ENCODE results near the gene OR52J3. TPM values are rescaled to one million over a fixed set of nuclear protein-coding genes. Genes with fewer than 3 reads are reported as not detected.

Gene OR52J3
- polyA plus RNA-seq, 1 donor (not counting 4 experiments of a cell fraction or from before 2014, with no cell fraction given) = not detected

DNA sequence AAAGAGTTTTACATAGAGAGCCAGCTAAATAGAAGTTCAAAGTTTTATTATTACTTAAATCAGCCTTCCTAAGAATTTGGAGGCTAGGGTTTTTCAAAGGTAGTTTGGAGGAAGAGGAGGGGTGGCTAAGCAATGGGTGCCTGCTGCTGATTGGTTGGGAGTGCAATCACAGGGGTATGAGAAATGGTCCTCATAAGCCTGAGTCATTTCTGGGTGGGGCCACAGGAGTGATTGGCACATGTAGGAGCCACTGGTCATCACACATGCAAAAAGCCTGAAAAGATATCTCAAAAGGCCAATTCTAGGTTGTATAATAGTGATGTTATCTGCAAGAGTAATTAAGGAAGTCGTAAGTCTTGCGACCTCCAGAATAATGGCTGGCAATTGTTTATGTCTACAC, 38.8 kb upstream of the OR52J3 start:
- no peak overlapping the region for H3K27ac ChIP-seq (ENCODE audit: control insufficient read depth, insufficient read depth, low read length)
- DNase-seq (ENCODE audit: low read depth, low spot score) (no peak), FAIRE-seq (no peak)
- peaks cover 4% of the 10 kb centered on the region for H3K4me1 ChIP-seq (ENCODE audit: control insufficient read depth, extremely low read depth, insufficient read depth, low read length)
- no peaks in the 10 kb centered on the region for H3K9me3 ChIP-seq (ENCODE audit: control insufficient read depth, low read depth, low read length)
- no peaks in the 10 kb centered on the region for H3K36me3 ChIP-seq (ENCODE audit: control insufficient read depth in 2 of 2, extremely low read depth in 1 of 2, insufficient read depth in 2 of 2, low read length in 2 of 2)
- no peak overlapping the region for H3K4me2 ChIP-seq (ENCODE audit: control insufficient read depth, extremely low read depth, insufficient read depth, low read depth, low read length)
- no peaks in the 10 kb centered on the region for H3K9me1 ChIP-seq (ENCODE audit: control insufficient read depth, extremely low read depth, insufficient read depth, low read length)
- H3K79me2 ChIP-seq (ENCODE audit: control insufficient read depth, insufficient read depth, low read length) = no peaks in the 10 kb centered on the region
- H3K9ac ChIP-seq (ENCODE audit: control insufficient read depth, extremely low read depth, insufficient read depth, low read length) = no peak overlapping the region
- no peaks in the 10 kb centered on the region for H3K27me3 ChIP-seq (ENCODE audit: control insufficient read depth, extremely low read depth, insufficient read depth, low read length)
- no peak overlapping the region for H2AFZ ChIP-seq (ENCODE audit: control insufficient read depth, low read length)
- TF ChIP-seq, protein P1, sequence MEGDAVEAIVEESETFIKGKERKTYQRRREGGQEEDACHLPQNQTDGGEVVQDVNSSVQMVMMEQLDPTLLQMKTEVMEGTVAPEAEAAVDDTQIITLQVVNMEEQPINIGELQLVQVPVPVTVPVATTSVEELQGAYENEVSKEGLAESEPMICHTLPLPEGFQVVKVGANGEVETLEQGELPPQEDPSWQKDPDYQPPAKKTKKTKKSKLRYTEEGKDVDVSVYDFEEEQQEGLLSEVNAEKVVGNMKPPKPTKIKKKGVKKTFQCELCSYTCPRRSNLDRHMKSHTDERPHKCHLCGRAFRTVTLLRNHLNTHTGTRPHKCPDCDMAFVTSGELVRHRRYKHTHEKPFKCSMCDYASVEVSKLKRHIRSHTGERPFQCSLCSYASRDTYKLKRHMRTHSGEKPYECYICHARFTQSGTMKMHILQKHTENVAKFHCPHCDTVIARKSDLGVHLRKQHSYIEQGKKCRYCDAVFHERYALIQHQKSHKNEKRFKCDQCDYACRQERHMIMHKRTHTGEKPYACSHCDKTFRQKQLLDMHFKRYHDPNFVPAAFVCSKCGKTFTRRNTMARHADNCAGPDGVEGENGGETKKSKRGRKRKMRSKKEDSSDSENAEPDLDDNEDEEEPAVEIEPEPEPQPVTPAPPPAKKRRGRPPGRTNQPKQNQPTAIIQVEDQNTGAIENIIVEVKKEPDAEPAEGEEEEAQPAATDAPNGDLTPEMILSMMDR (optimal IDR thresholded peaks at IDR 0.05 in 1 of 3, IDR thresholded peaks at IDR 0.05 in 1 of 3, conservative IDR thresholded peaks at IDR 0.05 in 1 of 3; ENCODE audit: extremely low read depth in 1 of 3, insufficient read depth in 2 of 3, low read length in 3 of 3) = no peak
- no peak for TF ChIP-seq EZH2 (IDR thresholded peaks at IDR 0.05; ENCODE audit: low read length)
- dilution Hi-C loops (cut with MboI; ENCODE audit: extremely low pct_ligation_motif_present, low sequenced_read_pairs) = no loop called here
- no peak overlapping the region for H3K4me3 ChIP-seq (ENCODE audit: control insufficient read depth in 2 of 3, extremely low read depth in 1 of 3, insufficient read depth in 2 of 3, low read depth in 1 of 3, low read length in 3 of 3)
- no peaks in the 10 kb centered on the region for H4K20me1 ChIP-seq (ENCODE audit: control insufficient read depth, extremely low read depth, insufficient read depth, low read length)

DNA sequence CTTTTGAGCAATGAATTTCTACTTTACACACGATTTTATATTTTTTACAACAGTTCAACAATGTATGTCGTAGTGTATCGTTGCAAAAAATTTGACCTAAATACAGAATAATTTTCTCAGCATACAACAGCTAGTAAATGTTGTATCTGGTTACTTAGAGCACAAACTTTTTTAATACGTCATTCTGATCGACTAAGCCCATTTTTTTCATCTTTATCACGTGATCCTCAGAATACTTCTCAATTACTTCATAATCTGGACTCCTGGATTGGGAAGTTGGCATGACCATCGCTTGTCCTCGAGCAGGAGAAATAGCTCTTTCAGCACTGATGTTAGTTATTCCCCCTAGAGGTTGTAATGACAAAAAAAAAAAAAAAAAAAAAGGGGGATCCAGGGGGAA, 35.1 kb upstream of the OR52J3 start:
- Histone ChIP-seq H3K27ac (ENCODE audit: control insufficient read depth, insufficient read depth, low read length) (no peak overlapping the region), H2AFZ (ENCODE audit: control insufficient read depth, low read length) (no peak overlapping the region), H3K4me2 (ENCODE audit: control insufficient read depth, extremely low read depth, insufficient read depth, low read depth, low read length) (no peak overlapping the region), H3K36me3 (ENCODE audit: control insufficient read depth in 2 of 2, extremely low read depth in 1 of 2, insufficient read depth in 2 of 2, low read length in 2 of 2) (no peaks in the 10 kb centered on the region), H3K9me3 (ENCODE audit: control insufficient read depth, low read depth, low read length) (no peaks in the 10 kb centered on the region), H3K4me1 (ENCODE audit: control insufficient read depth, extremely low read depth, insufficient read depth, low read length) (no peaks in the 10 kb centered on the region), H3K9ac (ENCODE audit: control insufficient read depth, extremely low read depth, insufficient read depth, low read length) (no peak overlapping the region), H3K79me2 (ENCODE audit: control insufficient read depth, insufficient read depth, low read length) (no peaks in the 10 kb centered on the region), H3K9me1 (ENCODE audit: control insufficient read depth, extremely low read depth, insufficient read depth, low read length) (no peaks in the 10 kb centered on the region), H3K27me3 (ENCODE audit: control insufficient read depth, extremely low read depth, insufficient read depth, low read length) (no peaks in the 10 kb centered on the region), H4K20me1 (ENCODE audit: control insufficient read depth, extremely low read depth, insufficient read depth, low read length) (no peaks in the 10 kb centered on the region), H3K4me3 (ENCODE audit: control insufficient read depth in 2 of 3, extremely low read depth in 1 of 3, insufficient read depth in 2 of 3, low read depth in 1 of 3, low read length in 3 of 3) (no peak overlapping the region)
- dilution Hi-C loops (cut with MboI; ENCODE audit: extremely low pct_ligation_motif_present, low sequenced_read_pairs) = no loop called here
- DNase-seq (ENCODE audit: low read depth, low spot score) (no peak), FAIRE-seq (no peak)
- TF ChIP-seq EZH2 (IDR thresholded peaks at IDR 0.05; ENCODE audit: low read length) = no peak
- TF ChIP-seq, protein P1 (optimal IDR thresholded peaks at IDR 0.05 in 1 of 3, IDR thresholded peaks at IDR 0.05 in 1 of 3, conservative IDR thresholded peaks at IDR 0.05 in 1 of 3; ENCODE audit: extremely low read depth in 1 of 3, insufficient read depth in 2 of 3, low read length in 3 of 3) = no peak

Measured in keratinocyte (primary cell).